ENCODE results near the gene CISH. TPM values are rescaled to one million over a fixed set of nuclear protein-coding genes. Genes with fewer than 3 reads are reported as not detected.

The CISH gene, protein sequence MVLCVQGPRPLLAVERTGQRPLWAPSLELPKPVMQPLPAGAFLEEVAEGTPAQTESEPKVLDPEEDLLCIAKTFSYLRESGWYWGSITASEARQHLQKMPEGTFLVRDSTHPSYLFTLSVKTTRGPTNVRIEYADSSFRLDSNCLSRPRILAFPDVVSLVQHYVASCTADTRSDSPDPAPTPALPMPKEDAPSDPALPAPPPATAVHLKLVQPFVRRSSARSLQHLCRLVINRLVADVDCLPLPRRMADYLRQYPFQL
- 100 to 1,000 TPM; 389 to 398 TPM for total RNA-seq

DNA sequence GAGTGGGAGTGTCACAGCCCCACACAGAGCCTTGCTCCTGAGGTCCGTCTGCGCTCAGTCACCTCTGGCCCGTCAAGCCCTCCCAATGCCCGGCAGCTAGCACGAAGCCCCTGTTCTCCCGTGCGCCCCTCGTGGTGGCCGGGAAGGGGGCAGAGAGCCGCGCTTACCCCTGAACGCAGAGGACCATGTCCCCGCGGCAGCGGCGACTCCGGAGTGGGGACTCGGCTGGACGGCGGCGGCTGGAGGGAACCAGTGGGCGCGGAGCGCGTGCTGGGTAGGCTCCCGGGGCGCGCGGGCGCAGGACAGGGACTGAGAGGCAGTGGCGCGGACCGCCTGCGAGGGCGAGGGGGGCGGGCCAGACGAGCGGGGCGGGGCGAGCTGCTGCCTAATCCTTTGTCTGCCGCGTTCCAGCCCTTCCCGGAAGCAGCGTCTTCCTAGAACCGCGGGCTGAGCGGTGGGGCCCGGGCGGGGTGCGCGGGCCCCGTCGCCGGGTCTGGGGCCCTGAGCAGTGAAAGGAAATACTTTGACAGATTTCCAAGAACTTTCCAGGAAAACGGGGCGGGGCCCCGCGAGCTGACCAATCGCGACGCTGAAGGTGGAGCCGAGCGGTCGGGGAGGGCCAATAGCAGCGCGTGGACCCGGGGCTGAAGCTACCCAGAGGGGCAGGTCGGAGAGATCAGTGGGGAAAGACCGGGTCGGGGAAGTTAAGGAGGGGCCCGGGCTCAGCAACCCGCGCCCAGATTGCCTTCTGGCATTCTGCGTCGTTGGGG, at the start of gene CISH:
Gene CISH, minus strand, starts transcription at position 311 of the 770 bp plus-strand sequence. Its CDS starts 124 bp downstream, at position 187.

DNA sequence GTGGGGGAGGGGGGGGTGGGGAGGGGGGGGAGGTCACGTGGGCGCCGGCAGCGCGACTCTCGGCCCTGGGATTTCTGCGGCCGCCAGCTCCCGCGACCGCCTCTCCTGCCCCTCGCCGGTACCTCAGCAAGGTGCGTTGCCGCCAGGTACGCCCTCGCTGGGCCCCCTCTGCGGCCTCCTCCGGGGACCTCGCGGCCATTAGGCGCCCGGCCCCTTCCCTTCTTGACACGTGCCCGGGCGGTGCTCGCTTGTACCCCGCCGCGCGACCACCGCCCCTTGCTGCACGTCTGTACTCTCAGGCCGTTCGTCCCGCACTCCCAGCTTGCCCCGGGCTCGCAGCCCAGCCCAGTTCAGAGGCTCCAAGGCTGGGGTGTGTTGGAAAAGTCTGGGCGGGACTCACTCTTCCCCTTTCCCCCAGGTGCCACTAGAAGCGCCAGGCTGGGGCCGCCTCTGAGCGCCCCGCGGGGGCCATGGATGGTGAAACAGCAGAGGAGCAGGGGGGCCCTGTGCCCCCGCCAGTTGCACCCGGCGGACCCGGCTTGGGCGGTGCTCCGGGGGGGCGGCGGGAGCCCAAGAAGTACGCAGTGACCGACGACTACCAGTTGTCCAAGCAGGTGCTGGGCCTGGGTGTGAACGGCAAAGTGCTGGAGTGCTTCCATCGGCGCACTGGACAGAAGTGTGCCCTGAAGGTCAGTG, 5.7 kb upstream of the CISH start, which contains the start of gene MAPKAPK3:
Gene MAPKAPK3, plus strand, starts transcription at position 56 of the 696 bp plus-strand sequence. Its CDS starts 415 bp downstream, at position 471.

DNA sequence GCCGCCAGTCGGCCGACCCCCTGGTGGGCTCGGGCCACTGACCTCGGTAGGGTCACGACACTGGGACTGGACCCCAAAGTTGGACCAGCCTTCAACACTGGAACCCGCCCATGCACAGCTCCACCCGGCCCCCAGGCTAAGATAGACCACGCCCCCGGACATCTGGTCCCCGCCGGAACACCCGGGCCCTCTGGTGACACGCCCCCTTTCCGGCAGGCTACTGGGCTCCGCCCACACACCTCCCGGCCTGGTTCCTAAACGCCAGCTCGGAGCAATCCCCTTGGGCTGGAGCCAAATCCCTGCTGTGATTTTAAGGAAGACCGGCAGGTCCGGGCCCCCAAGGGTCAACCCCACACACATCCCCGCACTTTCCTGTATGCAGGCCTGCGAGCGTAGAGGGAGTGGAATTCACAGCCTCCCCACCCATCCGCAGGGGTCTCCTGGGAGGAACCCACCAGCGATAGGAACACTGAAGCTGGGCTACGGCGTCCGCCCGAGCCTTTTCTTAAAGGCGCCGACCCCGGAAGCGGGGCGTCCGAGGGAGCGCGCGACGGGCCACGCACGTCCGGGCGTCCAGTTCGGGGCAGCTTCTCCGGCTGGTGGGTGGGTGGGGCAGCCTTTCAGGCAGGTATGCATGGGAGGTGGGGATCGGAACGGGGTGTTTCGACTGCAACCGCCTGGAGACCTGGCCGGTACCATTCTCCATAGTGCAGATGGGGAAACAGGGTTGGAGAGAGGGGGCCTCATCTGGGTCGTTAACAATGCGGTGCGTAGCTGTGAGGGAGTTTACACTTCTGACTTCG, 42.4 kb downstream of the CISH start, which contains the start of gene HEMK1:
Gene HEMK1, plus strand, starts transcription at position 576 of the 803 bp plus-strand sequence. CDS start 1,583 bp downstream, outside the sequence.

DNA sequence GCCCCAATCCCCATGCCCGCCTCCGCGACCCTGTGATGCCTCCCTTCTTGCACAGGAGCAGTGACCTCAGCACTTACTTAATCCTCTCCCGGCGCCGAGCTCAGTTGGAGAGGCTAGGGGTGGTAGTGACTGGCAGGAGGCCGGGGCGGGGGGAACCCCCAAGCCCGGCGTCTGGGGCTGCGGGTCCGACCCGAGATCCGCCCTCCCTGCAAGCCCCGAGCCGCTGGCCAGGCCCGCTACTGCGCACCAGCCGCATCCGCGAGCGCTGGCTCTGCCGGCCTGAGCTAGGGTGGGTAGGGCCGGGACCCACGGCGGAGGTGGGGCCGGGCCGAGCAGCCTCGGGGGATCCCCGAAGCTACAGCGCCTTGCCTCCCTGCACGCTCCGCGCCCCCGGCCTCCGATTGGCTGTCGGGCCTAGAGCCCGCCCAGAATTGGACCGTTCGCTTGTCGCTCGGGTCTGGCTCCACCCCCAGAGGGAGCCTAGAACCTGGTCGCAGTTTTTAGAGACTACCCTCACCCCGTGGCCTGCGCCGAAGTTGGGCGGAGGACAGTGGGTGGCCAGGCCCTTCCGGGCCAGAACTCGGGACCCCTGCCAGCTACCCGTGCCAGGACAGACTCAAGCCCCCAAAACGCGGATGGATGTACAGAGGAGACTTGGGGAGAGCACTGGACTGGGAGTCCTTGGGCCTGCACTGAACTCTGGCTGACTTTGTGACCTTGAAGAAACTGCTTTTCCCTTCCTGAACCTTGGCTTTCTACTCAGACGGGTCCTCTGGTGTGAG, 44.0 kb downstream of the CISH start, which contains the start of gene C3orf18:
Gene C3orf18, minus strand, starts transcription at position 362 of the 782 bp plus-strand sequence. CDS start 2,048 bp downstream, outside the sequence.

Other genes starting within 250 kb of the CISH start
- gene CACNA2D2, start 108.1 kb downstream of the CISH start, total RNA-seq: under 1 TPM; 0.60 to 0.63 TPM
- gene C3orf18, start 44.0 kb downstream of the CISH start, total RNA-seq: 10 to 100 TPM; 39.0 to 39.2 TPM
- gene HEMK1, start 42.3 kb downstream of the CISH start, total RNA-seq: 10 to 100 TPM; 77.1 to 80.0 TPM
- 100 to 1,000 TPM; 159 to 161 TPM for gene MAPKAPK3, start 5.4 kb upstream of the CISH start, total RNA-seq
- 1 to 10 TPM; 1.4 to 1.5 TPM for gene DOCK3, start 63.2 kb upstream of the CISH start, total RNA-seq

Measured in activated naive CD4-positive, alpha-beta T cell treated with anti-CD3 and anti-CD28 coated beads, Interleukin-2, amount 10 ng/mL, durations not matched to agents 5 hours and 36 hours (primary cell).